ENCODE results near the gene TSC22D2.

TSC22D2 gene

DNA sequence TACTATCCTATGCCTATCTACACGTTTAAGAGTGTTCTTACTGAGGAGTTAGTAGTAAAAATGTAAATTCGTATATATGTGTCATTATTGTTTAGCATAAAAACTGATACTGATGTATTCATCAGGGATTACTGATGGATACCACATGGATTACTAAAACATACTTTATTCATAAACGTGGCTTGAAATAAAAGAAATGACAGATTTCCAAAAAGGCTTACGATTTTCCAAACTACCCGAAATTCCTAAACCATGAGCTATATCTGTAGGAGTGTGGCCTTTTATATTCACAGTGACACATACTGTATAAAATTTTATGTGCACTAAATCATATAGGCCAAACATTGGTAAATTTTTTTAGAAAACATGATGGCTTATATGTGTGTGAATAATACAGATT lies 6.9 kb downstream of the TSC22D2 start:
- Histone ChIP-seq H3K4me3 (ENCODE audit: low read length) (peak overlapping the region; percentile 97), H3K9ac (ENCODE audit: low read length) (peak overlapping the region; percentile 92), H3K9me3 (ENCODE audit: control insufficient read depth, low read length) (no peaks in the 10 kb centered on the region), H3K27me3 (replicated peaks; ENCODE audit: control insufficient read depth, insufficient read depth, low read length) (no peaks in the 10 kb centered on the region), H3K4me1 (ENCODE audit: control insufficient read depth, insufficient read depth, low read length) (peaks cover 56% of the 10 kb centered on the region), H3K36me3 (ENCODE audit: control insufficient read depth, insufficient read depth, low read length, severe bottlenecking) (peaks cover 25% of the 10 kb centered on the region)
- DNase-seq (ENCODE audit: low read depth): peak; percentile 63

DNA sequence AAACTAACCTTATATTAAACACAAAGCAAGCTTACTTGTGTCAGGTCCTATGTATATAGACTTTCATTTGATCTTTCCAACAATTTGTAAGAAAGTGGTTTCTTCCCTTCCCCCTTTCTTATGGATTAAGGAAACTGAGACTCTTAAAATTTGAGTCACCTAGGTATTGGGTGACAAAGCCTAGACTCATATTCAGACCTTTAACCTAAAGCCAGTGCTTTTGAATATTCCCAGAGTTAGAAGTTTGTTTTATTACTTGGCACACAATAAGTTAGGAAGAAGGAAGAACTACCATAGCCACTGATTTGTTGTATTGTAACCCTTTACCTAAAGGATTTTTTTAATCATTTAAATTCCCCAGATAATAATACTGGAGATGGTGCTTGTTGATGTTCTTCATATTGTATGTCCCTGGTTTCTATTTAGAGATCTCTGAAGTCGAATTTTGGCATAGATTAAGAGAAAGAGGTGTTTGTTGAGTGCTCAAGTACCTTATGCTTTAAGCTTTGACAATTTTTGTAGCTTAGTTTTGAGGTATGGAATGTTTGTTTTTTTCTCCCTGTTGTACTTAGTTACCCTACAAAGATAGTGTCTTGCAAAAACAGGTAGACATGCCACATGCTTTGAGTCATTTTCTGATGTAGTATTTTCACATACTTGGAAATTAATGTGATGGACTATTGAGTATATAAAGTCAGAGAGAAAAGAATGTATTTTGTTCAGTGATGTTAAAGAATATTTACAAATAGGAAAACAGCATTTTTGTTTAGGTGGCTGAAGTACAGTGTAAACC lies 11.2 kb downstream of the TSC22D2 start:
- no peaks in the 10 kb centered on the region for H3K27me3 ChIP-seq (replicated peaks; ENCODE audit: control insufficient read depth, insufficient read depth, low read length)
- peaks cover 66% of the 10 kb centered on the region for H3K4me1 ChIP-seq (ENCODE audit: control insufficient read depth, insufficient read depth, low read length)
- peaks cover 30% of the 10 kb centered on the region for H3K36me3 ChIP-seq (ENCODE audit: control insufficient read depth, insufficient read depth, low read length, severe bottlenecking)
- H3K9ac ChIP-seq (ENCODE audit: low read length): no peak overlapping the region
- H3K4me3 ChIP-seq (ENCODE audit: low read length): no peak overlapping the region
- H3K9me3 ChIP-seq (ENCODE audit: control insufficient read depth, low read length): no peaks in the 10 kb centered on the region
- no peak for DNase-seq (ENCODE audit: low read depth)

DNA sequence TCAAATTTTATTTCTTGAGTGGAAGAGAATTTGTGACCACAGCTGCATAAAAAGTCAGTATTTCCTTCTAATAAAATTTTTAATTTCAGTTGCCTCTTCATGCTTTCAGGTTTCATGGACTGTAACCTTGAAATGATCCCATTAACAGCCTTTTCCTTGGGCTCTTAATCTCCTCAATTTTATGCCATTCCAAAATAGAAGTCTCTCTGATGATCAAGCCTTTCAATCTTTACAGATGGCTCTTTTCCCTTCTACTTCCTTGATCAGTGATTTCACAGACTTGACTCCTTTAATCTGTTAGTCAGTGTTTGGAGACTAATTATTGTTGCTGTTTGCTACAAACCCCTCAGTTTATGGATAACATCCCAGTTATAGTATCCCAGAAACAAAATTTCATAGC lies 11.9 kb downstream of the TSC22D2 start:
- Histone ChIP-seq H3K4me3 (ENCODE audit: low read length) (no peak overlapping the region), H3K36me3 (ENCODE audit: control insufficient read depth, insufficient read depth, low read length, severe bottlenecking) (peaks cover 37% of the 10 kb centered on the region), H3K27me3 (replicated peaks; ENCODE audit: control insufficient read depth, insufficient read depth, low read length) (no peaks in the 10 kb centered on the region), H3K9ac (ENCODE audit: low read length) (no peak overlapping the region), H3K9me3 (ENCODE audit: control insufficient read depth, low read length) (no peaks in the 10 kb centered on the region), H3K4me1 (ENCODE audit: control insufficient read depth, insufficient read depth, low read length) (peaks cover 62% of the 10 kb centered on the region)
- DNase-seq (ENCODE audit: low read depth): no peak

DNA sequence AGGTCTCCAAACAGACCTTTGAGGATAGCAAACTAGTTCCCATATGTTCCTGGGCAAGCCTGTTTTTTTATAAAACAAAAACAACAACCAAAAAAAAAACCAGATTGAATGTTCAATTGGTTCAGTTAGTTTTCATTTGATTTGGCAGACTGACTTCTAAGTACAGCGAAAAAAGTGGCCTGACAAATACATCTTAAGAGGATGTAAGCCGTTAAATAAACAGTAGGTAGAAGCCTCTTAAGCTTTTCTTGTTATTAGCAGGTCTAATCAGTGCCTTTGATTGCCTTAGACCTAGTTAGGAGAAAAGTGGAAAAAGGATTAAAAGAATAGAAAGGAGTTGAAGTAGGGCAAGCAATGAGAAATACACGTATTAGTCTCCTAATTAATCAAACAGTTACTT lies 13.2 kb downstream of the TSC22D2 start:
- Histone ChIP-seq H3K4me3 (ENCODE audit: low read length) (no peak overlapping the region), H3K9ac (ENCODE audit: low read length) (no peak overlapping the region), H3K27me3 (replicated peaks; ENCODE audit: control insufficient read depth, insufficient read depth, low read length) (no peaks in the 10 kb centered on the region), H3K4me1 (ENCODE audit: control insufficient read depth, insufficient read depth, low read length) (peaks cover 49% of the 10 kb centered on the region), H3K36me3 (ENCODE audit: control insufficient read depth, insufficient read depth, low read length, severe bottlenecking) (peaks cover 35% of the 10 kb centered on the region), H3K9me3 (ENCODE audit: control insufficient read depth, low read length) (no peaks in the 10 kb centered on the region)
- DNase-seq (ENCODE audit: low read depth): no peak

DNA sequence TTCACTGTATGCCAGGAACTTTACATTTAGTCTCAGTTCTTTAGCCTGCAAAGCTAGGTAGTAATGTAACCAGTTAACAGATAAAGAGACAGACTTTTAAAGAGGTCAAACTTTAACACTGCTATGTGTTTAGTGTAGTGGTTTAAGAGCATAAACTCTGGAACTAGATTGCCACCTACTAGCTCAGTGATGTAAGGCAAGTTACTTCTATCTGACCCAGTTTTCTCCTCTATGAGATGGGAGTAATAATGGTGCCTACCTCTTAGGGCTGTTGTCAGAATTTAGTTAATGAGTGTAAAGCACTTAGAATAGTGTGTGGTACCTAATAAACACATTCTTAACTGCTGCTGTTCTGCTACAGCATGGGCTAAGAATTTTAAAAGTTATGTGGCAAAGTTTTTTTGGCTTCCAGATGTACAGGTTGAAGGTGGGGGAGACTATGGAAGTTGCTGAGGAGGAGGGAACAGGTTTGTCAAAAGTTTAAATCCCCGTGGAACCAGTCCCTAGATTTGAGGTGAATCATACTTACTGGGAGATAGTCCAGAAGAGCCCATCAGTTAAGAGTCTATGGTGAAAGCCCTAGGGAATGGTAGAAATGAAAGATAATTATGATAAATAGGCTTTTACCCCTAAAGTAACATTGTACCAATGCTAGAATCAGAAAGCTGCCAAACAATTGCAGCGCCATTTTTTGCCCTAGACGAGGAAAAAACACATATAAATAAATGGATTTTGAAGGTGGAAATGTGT lies 13.9 kb downstream of the TSC22D2 start:
- Histone ChIP-seq H3K9me3 (ENCODE audit: control insufficient read depth, low read length) (no peaks in the 10 kb centered on the region), H3K9ac (ENCODE audit: low read length) (no peak overlapping the region), H3K27me3 (replicated peaks; ENCODE audit: control insufficient read depth, insufficient read depth, low read length) (no peaks in the 10 kb centered on the region), H3K36me3 (ENCODE audit: control insufficient read depth, insufficient read depth, low read length, severe bottlenecking) (peaks cover 31% of the 10 kb centered on the region), H3K4me3 (ENCODE audit: low read length) (no peak overlapping the region), H3K4me1 (ENCODE audit: control insufficient read depth, insufficient read depth, low read length) (peaks cover 43% of the 10 kb centered on the region)
- no peak for DNase-seq (ENCODE audit: low read depth)

DNA sequence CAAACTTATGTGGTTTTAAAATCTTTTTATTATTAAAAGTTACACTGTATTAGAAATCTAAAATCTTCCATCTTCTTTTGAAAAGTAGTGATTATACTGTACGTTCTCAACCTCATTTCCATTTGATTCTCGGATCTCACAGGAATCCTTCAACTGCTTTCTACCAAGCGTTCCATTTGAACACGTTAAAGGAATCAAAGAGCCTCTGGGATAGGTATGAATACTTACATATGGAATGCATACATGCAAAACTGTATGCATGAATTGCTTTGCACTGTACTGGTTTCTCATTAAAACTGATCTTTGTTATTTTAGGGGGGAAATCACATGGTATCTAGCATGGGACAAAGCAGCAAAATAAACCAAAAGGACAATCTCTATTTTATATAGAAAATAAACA lies 14.8 kb downstream of the TSC22D2 start:
- peaks cover 30% of the 10 kb centered on the region for H3K36me3 ChIP-seq (ENCODE audit: control insufficient read depth, insufficient read depth, low read length, severe bottlenecking)
- DNase-seq (ENCODE audit: low read depth): no peak
- H3K27me3 ChIP-seq (replicated peaks; ENCODE audit: control insufficient read depth, insufficient read depth, low read length): no peaks in the 10 kb centered on the region
- no peaks in the 10 kb centered on the region for H3K9me3 ChIP-seq (ENCODE audit: control insufficient read depth, low read length)
- H3K9ac ChIP-seq (ENCODE audit: low read length): no peak overlapping the region
- peaks cover 34% of the 10 kb centered on the region for H3K4me1 ChIP-seq (ENCODE audit: control insufficient read depth, insufficient read depth, low read length)
- H3K4me3 ChIP-seq (ENCODE audit: low read length): no peak overlapping the region

DNA sequence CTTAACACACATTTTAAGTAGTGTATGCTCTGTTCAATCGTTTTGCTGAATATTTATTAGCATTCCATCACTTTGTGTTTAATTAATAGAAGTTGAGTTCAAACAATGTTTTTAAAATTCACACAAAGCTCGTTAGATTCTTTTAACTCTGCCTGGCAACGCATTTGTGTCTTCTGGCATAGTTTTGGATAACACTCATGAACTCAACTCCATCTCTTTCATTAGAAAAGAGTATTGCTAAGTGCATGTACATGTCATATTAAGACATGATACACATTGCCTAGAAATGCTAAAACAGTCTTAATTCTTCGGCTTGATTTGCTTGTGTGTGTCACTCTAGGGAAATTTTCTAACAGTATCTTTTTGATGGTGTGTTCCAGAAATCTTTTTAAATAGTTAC lies 15.7 kb downstream of the TSC22D2 start:
- no peak overlapping the region for H3K9ac ChIP-seq (ENCODE audit: low read length)
- no peak for DNase-seq (ENCODE audit: low read depth)
- H3K27me3 ChIP-seq (replicated peaks; ENCODE audit: control insufficient read depth, insufficient read depth, low read length): no peaks in the 10 kb centered on the region
- H3K9me3 ChIP-seq (ENCODE audit: control insufficient read depth, low read length): no peaks in the 10 kb centered on the region
- peaks cover 30% of the 10 kb centered on the region for H3K36me3 ChIP-seq (ENCODE audit: control insufficient read depth, insufficient read depth, low read length, severe bottlenecking)
- H3K4me1 ChIP-seq (ENCODE audit: control insufficient read depth, insufficient read depth, low read length): peaks cover 35% of the 10 kb centered on the region
- no peak overlapping the region for H3K4me3 ChIP-seq (ENCODE audit: low read length)

DNA sequence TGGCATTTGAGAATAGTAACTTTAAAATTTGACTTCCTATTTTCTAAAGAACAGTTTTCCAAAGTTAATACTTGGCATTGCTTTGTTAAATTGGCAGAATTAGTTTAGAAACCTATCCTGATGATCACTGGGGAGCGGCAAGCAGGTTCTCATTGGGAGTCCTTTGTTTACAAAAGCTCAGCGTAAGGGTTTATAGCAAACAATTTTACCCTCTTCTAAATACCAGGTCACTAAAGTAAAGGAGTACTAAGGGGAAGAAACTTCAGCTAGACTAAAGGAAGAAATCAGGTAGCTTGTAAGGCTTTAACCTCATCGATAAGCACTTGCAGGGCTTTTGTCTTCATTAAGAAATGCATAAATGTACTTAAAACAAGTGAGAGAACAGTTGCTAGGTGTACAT lies 18.2 kb downstream of the TSC22D2 start:
- Histone ChIP-seq H3K27me3 (replicated peaks; ENCODE audit: control insufficient read depth, insufficient read depth, low read length) (no peaks in the 10 kb centered on the region), H3K9ac (ENCODE audit: low read length) (no peak overlapping the region), H3K9me3 (ENCODE audit: control insufficient read depth, low read length) (no peaks in the 10 kb centered on the region), H3K36me3 (ENCODE audit: control insufficient read depth, insufficient read depth, low read length, severe bottlenecking) (peaks cover 34% of the 10 kb centered on the region), H3K4me1 (ENCODE audit: control insufficient read depth, insufficient read depth, low read length) (peaks cover 37% of the 10 kb centered on the region), H3K4me3 (ENCODE audit: low read length) (no peak overlapping the region)
- DNase-seq (ENCODE audit: low read depth): no peak

DNA sequence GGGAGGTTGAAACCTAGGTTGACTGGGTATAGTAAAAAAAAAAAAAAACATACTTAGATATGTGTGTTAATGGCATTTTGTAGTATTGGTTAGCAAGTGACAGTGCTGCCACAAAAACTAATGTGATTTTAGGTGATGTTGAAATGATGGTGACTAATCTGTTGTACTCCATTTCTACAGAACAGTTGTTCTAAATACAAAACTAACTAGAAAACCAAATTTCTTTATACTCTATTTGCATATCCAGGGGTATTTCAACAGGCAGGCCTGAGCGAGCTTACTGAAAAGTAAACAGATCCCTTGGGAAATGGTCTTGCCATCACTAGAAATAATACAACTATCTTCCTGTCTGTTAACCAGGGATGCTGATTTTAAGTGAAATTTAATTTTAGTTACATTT lies 20.5 kb downstream of the TSC22D2 start:
- H3K4me1 ChIP-seq (ENCODE audit: control insufficient read depth, insufficient read depth, low read length): peaks cover 28% of the 10 kb centered on the region
- H3K27me3 ChIP-seq (replicated peaks; ENCODE audit: control insufficient read depth, insufficient read depth, low read length): no peaks in the 10 kb centered on the region
- H3K9me3 ChIP-seq (ENCODE audit: control insufficient read depth, low read length): no peaks in the 10 kb centered on the region
- H3K4me3 ChIP-seq (ENCODE audit: low read length): no peak overlapping the region
- peaks cover 30% of the 10 kb centered on the region for H3K36me3 ChIP-seq (ENCODE audit: control insufficient read depth, insufficient read depth, low read length, severe bottlenecking)
- DNase-seq (ENCODE audit: low read depth): peak; percentile 40
- no peak overlapping the region for H3K9ac ChIP-seq (ENCODE audit: low read length)

DNA sequence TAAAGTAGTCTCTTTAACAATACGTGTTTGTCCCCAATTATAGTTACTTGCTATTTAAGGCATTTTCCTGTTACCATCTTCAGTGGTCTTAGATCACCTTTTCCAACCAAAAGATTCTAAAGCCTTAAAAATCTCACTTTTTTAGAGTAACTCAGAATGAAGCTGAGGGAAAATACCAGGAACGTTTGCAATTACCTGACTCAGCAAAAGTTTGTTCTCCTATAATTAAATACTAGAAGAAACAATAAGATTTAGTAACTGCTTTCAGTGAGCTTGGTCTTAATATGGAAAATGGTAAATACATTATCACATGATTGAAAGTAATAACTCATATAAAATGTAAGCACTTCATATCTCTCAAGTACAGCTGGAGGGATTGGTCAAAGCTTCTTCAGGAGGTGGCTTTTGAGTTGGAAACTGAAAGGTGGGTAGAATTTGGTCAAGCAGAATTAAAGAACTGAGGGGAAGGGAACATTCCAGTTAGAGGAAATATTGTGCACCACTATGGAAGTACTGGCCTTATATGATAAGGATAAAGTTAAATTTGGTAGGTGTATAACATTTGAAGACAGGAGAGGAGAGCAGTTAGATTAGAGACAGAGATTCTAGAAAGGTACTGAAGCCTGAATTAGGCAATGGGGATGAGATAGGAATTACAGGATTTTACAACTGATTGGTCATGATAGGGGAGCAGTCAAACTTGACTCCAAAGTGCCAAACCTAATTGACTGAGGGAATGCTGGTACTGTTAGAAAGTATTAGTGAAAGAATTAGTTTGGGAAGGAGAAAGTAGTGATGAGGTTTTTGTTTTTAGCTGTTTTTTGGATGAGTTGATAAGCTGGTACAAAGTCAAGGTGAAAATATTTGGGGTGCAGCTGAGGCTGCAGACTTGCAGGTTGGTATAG lies 21.9 kb downstream of the TSC22D2 start:
- peaks cover 19% of the 10 kb centered on the region for H3K36me3 ChIP-seq (ENCODE audit: control insufficient read depth, insufficient read depth, low read length, severe bottlenecking)
- no peak overlapping the region for H3K9ac ChIP-seq (ENCODE audit: low read length)
- no peak overlapping the region for H3K4me3 ChIP-seq (ENCODE audit: low read length)
- peaks cover 28% of the 10 kb centered on the region for H3K4me1 ChIP-seq (ENCODE audit: control insufficient read depth, insufficient read depth, low read length)
- no peaks in the 10 kb centered on the region for H3K9me3 ChIP-seq (ENCODE audit: control insufficient read depth, low read length)
- H3K27me3 ChIP-seq (replicated peaks; ENCODE audit: control insufficient read depth, insufficient read depth, low read length): no peaks in the 10 kb centered on the region
- DNase-seq (ENCODE audit: low read depth): no peak

DNA sequence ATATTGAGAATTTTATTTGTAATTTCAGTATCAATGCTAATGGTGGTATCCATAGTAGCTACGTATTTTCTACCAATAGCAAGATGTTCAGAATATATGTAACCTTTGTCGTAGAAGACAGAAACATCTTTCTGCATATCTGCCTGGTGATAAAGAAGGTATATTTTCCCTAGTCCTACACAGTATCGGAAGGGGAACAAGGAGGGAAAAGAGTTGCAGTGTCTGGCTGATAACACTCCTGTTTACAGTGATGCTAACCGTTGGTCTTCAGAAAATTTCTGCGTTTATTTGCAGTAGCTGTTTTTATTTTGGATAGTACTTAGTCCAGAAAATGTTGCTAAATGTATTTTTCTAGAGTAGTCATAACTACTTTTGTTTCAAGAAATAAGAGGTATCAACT lies 25.2 kb downstream of the TSC22D2 start:
- H3K9ac ChIP-seq (ENCODE audit: low read length): no peak overlapping the region
- H3K36me3 ChIP-seq (ENCODE audit: control insufficient read depth, insufficient read depth, low read length, severe bottlenecking): peaks cover 8% of the 10 kb centered on the region
- H3K4me3 ChIP-seq (ENCODE audit: low read length): no peak overlapping the region
- H3K4me1 ChIP-seq (ENCODE audit: control insufficient read depth, insufficient read depth, low read length): peaks cover 32% of the 10 kb centered on the region
- no peak for DNase-seq (ENCODE audit: low read depth)
- no peaks in the 10 kb centered on the region for H3K9me3 ChIP-seq (ENCODE audit: control insufficient read depth, low read length)
- no peaks in the 10 kb centered on the region for H3K27me3 ChIP-seq (replicated peaks; ENCODE audit: control insufficient read depth, insufficient read depth, low read length)

Data from adipocyte (in vitro differentiated cells).